Measurements from ENCODE around the gene ERCC5. TPM values are rescaled to one million over a fixed set of nuclear protein-coding genes. Genes with fewer than 3 reads are reported as not detected.

The ERCC5 gene
- polyA plus RNA-seq, 4 donors, result 67.8 to 94.6 (median 79.6) TPM

DNA sequence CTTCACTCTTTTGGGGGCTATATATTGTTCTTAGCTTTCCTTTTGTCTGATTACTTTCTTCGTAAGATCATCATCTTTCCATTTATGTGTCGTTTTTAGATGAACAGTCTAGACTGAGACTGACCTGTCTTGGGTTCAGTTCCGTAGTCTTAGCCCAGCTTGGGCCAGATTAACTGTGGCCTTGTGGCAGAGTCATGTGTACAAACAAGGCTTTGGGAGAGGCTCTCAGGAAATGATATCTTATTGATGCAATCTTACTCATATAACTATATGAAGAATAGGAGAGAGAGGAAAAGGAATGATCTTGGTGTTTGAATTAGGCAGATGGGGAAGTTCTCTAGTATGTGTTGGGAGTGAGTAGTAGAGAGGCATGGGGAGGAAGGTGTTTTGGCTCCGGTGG is 6.8 kb upstream of the ERCC5 start:
- DNase-seq (ENCODE audit: low read depth in 4 of 4, low spot score in 2 of 4), result no peak

DNA sequence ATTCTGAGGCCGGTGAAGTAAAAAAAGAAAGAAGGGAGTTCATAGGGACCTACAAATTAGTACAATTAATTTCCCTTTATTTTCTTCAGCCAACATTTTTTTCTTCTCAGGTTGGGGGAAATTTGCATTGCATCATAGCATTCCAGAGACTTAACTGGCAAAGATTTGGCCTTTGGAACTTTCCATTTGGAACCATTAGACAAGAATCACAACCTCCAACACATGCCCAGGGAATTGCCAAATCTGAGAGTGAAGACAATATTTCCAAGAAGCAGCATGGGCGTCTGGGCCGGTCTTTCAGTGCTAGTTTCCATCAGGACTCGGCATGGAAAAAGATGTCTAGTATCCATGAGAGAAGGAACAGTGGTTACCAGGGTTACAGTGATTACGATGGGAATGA is 6.4 kb upstream of the ERCC5 start:
- no peak for DNase-seq (ENCODE audit: low read depth in 4 of 4, low spot score in 2 of 4)

GRCh38 chr13:102845289-102845629 is 573 bp upstream of the ERCC5 start:
- peak in 1 of 4 donors; percentile 15 for DNase-seq (ENCODE audit: low read depth in 4 of 4, low spot score in 2 of 4)

DNA sequence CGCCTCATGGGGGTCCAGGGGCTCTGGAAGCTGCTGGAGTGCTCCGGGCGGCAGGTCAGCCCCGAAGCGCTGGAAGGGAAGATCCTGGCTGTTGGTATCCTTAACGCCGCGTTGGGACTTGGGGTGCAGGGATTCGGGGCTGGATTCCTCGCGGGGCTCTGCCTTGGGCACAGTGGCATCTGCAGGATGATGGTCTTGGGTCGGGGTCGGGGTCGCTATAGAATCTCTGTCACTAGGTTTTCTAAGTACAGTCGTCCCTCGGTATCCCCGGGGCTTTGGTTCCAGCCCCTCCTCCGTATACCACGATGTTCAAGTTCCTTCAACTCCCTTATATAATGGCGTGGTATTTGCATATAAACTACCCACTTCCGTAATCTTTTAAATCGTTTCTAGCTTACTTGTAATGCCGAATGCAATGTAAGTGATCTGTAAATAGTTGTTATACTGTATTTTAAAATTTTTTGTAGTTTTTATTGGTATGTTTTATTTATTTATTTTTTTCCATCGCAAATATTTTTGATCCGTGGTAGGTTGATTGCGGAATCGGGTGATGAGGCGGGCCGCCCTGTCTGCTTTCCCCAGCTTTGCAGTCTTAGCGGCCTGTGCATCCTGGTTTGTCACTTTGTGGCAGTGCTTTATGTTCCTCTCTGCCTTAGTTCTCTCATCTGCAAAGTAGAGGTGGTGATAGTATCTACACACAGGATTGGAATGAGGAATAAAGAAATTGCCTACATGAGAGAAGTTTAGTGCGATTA is 606 bp downstream of the ERCC5 start:
- DNase-seq (ENCODE audit: low read depth in 4 of 4, low spot score in 2 of 4), result peak; percentile 21 to 43 (median 23)

DNA sequence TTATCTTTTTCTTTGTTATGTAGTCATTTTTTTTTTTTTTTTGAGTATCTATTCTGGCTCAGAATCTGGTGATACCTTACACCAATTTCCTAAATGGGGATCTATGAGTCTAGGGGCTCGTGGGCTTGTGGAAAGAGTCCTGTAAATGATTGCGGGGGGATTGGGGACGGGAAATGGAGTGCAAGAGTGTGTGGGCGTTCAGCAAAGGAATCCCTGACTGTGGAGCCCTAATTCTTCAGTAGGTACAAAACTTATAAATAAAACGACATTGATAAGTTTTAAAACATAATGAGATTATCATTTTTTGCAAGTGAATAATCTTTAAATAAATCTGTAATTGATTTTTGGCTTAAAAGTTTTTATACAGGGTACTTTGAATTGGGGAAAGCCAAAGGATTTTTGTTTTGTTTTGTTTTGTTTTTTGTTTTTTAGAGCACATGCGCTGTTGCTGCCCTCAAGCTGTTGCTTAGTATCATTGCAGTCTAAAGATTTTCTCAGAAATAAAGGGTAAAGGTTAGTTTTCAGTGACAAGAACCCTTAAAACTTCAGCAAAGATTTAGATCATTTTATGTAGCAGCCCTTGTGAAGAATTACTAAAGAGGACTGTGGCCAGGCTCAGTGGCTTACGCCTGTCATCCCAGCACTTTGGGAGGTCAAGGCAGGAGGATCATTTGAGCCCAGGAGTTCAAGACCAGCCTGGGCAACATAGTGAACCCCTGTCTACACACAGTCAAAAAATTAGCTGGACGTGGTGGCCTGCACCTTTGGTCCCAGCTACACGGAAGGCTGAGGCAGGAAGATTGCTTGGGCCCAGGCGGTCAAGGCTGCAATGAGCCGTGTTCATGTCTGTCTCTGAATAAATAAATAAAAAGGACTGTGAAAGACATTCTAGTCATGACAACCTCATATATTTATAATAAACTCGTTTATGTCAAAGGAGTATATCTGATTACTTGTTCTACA is 1.7 kb downstream of the ERCC5 start:
- peak; percentile 28 to 43 (median 32) for DNase-seq (ENCODE audit: low read depth in 4 of 4, low spot score in 2 of 4)

DNA sequence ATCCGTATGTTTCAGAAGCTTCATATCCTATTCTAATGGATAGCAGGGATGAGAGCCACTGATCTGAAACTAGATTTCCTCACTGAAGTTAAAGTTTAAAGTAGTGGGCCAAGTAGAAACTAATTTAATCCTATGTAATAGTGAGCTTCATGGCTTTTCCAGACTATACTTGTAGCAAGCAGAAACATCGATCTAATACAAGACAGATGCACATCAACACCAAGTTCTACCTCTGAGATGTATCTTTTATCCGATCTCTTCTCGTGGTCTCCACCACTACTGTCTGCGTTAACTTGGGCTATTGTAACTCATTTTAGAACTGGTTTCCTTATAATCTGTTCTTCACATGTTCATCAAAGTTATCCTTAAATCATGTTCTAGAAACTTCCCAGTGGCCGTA is 3.1 kb downstream of the ERCC5 start:
- no peak for DNase-seq (ENCODE audit: low read depth in 4 of 4, low spot score in 2 of 4)

DNA sequence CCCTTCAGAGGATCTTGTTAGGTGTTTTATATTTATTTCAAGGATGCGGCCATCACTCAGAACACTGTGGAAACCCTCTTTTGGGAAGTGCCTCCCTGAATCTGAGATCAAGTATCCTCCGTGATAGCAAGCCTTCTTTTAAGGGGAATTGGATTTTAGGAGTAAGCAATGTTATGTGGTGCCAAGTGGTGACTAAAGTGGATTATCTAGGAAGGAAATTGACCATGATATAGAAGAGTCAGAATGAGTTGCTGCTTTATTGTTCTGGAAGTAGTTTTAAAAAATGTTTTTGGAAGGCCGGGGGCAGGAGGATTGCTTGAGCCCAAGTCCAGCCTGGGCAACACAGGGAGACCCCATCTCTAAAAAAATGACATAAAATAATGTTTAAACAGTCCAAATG is 6.7 kb downstream of the ERCC5 start:
- DNase-seq (ENCODE audit: low read depth in 4 of 4, low spot score in 2 of 4), result no peak

- no peak for DNase-seq (ENCODE audit: low read depth in 4 of 4, low spot score in 2 of 4)
Measured at GRCh38 chr13:102854675-102855074, 8.8 kb downstream of the ERCC5 start.

- no peak for DNase-seq (ENCODE audit: low read depth in 4 of 4, low spot score in 2 of 4)
Measured at GRCh38 chr13:102856557-102856956, 10.7 kb downstream of the ERCC5 start.

DNA sequence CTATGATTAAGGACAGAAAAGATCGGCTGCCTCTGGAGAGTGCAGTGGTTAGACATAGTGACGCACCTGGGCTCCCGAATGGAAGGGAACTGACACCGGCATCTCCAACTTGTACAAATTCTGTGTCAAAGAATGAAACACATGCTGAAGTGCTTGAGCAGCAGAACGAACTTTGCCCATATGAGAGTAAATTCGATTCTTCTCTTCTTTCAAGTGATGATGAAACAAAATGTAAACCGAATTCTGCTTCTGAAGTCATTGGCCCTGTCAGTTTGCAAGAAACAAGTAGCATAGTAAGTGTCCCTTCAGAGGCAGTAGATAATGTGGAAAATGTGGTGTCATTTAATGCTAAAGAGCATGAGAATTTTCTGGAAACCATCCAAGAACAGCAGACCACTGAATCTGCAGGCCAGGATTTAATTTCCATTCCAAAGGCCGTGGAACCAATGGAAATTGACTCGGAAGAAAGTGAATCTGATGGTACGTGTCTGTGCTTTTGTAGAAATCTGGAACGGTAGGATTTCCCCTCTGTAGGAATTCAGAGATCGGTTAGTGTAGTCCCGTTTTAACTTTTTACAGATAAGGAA is 16.9 kb downstream of the ERCC5 start:
- DNase-seq (ENCODE audit: low read depth in 4 of 4, low spot score in 2 of 4), result no peak

- no peak for DNase-seq (ENCODE audit: low read depth in 4 of 4, low spot score in 2 of 4)
Measured at GRCh38 chr13:102863590-102863989, 17.8 kb downstream of the ERCC5 start.

- no peak for DNase-seq (ENCODE audit: low read depth in 4 of 4, low spot score in 2 of 4)
Measured at GRCh38 chr13:102868366-102868936, 22.6 kb downstream of the ERCC5 start.

- DNase-seq (ENCODE audit: low read depth in 4 of 4, low spot score in 2 of 4), result no peak
Measured at GRCh38 chr13:102869948-102870676, 24.3 kb downstream of the ERCC5 start.

GRCh38 chr13:102870677-102871415 is 25.0 kb downstream of the ERCC5 start:
- DNase-seq (ENCODE audit: low read depth in 4 of 4, low spot score in 2 of 4), result peak in 3 of 4 donors; percentile 9 to 41 (median 32)

- DNase-seq (ENCODE audit: low read depth in 4 of 4, low spot score in 2 of 4), result no peak
Measured at GRCh38 chr13:102872131-102872530, 26.3 kb downstream of the ERCC5 start.

DNA sequence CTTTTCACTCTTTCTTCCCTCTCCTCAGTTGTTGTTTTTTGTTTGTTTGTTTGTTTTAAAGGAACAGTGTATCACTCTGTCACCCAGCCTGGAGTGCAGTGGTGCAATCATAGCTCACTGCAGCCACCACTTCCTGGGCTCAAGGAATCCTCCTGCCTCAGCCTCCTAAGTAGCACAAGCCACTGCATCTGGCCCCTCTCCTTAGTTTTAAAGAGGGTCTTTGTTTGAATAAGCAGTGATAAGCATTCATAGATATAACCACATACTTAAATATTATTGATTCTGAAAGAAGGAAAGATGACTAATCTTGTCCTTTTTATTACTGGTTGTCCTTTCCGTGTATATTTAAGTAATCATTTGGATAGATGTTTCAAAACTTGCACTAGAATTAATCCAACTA is 26.7 kb downstream of the ERCC5 start:
- no peak for DNase-seq (ENCODE audit: low read depth in 4 of 4, low spot score in 2 of 4)

- DNase-seq (ENCODE audit: low read depth in 4 of 4, low spot score in 2 of 4), result no peak
Measured at GRCh38 chr13:102873653-102874052, 27.8 kb downstream of the ERCC5 start.

- no peak for DNase-seq (ENCODE audit: low read depth in 4 of 4, low spot score in 2 of 4)
Measured at GRCh38 chr13:102875256-102875655, 29.4 kb downstream of the ERCC5 start.

DNA sequence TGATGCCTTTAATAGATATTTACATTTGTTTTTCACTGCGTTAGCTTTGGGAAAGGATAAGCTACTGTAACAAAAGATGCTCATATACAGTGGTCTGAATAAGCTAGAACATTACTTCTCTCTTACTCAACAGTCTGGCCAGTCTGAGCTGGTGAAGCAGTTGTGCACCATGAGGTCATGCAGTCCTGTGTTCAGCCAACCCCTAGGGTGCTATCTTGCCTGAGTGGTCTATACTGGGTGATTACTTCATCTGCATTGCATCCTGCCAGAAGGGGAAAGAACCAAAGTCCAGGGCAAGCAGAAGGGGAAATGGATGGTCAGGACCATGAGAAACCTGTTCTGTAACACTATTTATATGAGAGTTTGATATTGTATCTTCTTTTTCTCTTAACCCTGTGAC is 31.5 kb downstream of the ERCC5 start:
- DNase-seq (ENCODE audit: low read depth in 4 of 4, low spot score in 2 of 4), result no peak

- DNase-seq (ENCODE audit: low read depth in 4 of 4, low spot score in 2 of 4), result no peak
Measured at GRCh38 chr13:102878481-102878880, 32.6 kb downstream of the ERCC5 start.
